D721Med (cell line): ENCODE data around the gene TBC1D16.

Experiments used
- DNase-seq: peaks from one replicate; pipeline ENCODE4 v3.0.0; 2011; ENCODE audit warnings: low spot score; ENCODE audit not compliant: insufficient read length
- FAIRE-seq: peaks from 2 replicates; lab custom pipeline; 2011; peaks lifted over from hg19 to GRCh38; lab: Jason Lieb, UNC
- TF ChIP-seq, protein P1 (sequence below): IDR thresholded peaks from 2 replicates; pipeline ENCODE4 v1.5.1; 2012; ENCODE audit warnings: mild to moderate bottlenecking, control low read depth; ENCODE audit not compliant: insufficient read depth; ENCODE audit errors: missing control alignments

Gene TBC1D16

DNA sequence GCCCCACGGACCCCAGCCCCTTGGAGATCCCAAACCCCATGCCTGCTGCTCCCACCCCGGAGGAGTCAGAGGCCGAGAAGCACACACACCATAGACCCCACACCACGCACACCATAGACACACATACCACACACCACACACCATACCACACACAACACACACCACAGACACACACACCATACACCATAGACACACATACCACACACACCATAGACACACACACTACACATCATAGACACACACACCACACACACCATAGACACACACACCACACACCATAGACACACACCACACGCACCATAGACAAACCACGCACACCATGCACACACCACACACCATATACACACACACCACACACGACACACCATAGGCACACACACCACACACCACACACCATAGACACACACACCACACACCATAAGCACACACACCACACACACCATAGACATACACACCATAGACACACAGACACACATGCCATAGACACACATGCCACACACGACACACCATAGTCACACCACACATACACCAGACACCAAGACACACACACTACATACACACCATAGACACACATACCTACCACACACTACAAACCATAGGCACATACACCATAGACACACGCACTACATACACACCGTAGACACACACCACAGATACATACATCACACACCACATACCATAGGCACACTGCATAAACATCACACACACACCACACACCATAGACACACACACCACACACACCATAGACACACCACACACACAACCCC, 11.3 kb downstream of the TBC1D16 start:
- FAIRE-seq, result peak; percentile 97
- TF ChIP-seq, protein P1, sequence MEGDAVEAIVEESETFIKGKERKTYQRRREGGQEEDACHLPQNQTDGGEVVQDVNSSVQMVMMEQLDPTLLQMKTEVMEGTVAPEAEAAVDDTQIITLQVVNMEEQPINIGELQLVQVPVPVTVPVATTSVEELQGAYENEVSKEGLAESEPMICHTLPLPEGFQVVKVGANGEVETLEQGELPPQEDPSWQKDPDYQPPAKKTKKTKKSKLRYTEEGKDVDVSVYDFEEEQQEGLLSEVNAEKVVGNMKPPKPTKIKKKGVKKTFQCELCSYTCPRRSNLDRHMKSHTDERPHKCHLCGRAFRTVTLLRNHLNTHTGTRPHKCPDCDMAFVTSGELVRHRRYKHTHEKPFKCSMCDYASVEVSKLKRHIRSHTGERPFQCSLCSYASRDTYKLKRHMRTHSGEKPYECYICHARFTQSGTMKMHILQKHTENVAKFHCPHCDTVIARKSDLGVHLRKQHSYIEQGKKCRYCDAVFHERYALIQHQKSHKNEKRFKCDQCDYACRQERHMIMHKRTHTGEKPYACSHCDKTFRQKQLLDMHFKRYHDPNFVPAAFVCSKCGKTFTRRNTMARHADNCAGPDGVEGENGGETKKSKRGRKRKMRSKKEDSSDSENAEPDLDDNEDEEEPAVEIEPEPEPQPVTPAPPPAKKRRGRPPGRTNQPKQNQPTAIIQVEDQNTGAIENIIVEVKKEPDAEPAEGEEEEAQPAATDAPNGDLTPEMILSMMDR, result no peak

DNA sequence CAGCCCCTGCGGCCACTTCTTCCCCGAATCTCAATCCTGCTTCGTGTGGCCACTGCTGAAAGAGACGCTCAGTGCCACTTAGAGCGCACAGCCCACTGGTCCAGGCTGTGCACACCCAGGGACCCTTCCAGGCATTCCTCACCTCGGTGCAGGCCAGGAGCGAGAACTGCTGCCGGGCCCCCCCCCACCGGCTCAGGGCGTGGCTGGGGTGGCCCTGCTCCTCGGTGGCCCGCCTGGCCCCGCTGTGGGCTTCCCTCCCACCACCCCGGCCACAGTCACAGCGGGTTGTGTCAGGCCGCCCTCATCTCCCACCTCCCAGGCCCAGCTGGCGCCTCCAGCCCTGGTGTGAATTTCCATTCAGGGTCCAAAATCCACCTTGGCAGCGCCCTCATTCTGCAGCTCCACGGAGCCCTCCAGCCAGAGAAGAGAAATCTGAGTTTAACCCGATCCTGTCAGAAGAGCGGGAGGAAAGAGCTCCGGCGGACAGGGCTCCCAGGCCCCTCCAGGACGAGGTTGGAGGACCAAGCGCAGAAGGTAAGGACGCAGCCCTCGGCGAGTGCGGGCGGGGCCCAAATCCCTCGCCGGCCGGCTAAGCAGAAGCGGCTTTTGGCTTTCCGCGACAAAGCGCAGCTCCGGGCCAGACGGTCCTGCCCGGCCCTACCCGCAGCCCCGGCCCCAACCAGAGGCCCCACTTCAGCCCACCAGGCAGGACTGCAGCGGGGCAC, 12.0 kb downstream of the TBC1D16 start:
- DNase-seq (no peak), FAIRE-seq (no peak)
- TF ChIP-seq, protein P1, result no peak

More for the DNA sequence above, 11.3 kb downstream of the TBC1D16 start:
- DNase-seq, result no peak

DNA sequence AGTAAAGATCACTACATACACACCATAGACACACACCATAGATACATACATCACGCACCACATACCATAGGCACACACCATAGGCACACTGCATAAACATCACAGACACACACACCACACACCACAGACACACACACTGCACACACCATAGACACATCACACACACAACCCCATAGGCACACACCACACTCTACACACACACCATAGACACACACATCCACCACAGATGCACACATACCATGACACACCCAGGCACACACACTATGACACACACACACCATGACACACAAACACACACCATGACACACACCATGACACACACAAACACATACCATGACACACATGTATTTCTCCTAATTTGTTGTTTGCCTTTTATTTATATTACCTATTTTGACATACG, 14.1 kb downstream of the TBC1D16 start:
- DNase-seq (no peak), FAIRE-seq (no peak)

DNA sequence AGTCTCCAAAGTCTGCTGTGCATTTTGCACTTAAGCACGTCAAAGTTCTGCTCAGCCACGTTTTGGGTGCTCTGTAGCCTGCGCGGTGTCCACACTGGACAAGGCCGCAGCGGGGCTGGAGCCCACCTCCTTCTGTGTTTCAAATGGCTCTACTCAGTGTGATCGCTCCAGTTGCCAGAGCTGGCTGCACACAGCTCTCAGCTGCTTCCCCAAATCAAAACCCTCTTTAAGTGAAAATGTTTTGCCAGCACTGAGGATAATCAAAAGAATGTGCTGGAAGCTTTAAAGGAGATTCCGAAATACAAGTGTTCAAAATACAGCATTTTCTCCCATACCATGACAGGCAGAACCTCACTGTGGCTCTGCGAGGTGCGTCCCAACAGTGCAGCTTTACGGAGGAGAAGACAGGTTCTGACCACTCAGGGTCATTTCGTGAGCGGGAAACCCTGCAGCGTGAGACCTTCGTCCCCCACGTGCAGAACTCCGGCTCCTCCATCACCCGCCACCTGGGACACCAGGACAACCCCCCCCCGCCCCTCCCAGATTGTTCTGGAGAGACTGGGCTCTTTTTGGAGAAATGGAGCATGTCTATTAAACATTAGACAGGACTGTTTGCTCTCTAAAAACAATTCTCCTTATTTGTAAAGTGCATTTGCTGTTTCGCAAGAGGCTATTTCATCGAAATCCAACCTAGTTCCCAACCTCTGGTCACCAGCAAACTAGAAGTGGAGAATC, 16.6 kb downstream of the TBC1D16 start:
- DNase-seq (no peak), FAIRE-seq (no peak)
- TF ChIP-seq, protein P1, result no peak

More for the DNA sequence above, 14.1 kb downstream of the TBC1D16 start:
- TF ChIP-seq, protein P1, result no peak

DNA sequence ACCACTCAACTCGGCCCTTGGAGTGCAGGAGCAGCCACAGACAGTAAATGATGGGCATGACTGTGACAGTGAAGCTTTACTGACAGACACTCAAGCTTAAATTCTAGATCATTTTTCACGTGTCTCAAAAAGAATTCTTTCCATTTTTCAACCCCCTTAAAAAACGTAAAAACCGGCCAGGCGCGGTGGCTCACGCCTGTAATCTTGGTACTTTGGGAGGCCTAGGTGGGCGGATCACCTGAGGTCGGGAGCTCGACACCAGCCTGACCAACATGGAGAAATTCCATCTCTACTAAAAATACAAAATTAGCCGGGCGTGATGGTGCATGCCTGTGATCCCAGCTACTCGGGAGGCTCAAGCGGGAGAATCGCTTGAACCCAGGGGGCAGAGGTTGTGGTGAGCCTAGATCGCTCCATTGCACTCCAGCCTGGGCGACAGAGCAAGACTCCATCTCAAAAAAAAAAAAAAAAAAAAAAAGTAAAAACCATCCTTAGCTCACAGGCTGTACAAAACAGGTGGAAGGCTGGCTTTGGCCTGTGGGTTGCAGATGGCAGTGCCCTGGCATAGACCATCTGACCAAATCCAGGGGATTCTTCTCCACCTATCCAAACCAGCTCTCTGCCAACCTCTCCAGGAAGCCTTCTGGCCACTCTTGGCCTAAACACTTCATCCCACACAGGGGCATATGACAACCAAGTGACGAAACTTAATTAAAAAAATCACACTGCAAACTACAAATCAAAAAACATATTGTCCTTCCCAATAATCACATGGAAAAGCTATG, 18.3 kb downstream of the TBC1D16 start:
- DNase-seq (no peak), FAIRE-seq (no peak)
- TF ChIP-seq, protein P1, result no peak
